GM12891 (cell line): ENCODE data around the gene PRB3.
A peak's percentile ranks its signal among the peaks of the same experiment; 100 is the strongest.

Source experiments
- DNase-seq: peaks from one replicate; pipeline ENCODE4 v3.0.0; 2011; ENCODE audit warnings: low spot score; ENCODE audit not compliant: insufficient read length
- FAIRE-seq: peaks from 2 replicates; lab custom pipeline; 2011; peaks lifted over from hg19 to GRCh38; lab: Jason Lieb, UNC
- PAX5 ChIP-seq: IDR thresholded peaks from 2 replicates; pipeline ENCODE4 v1.6.1; 2011; ENCODE audit warnings: low read length, moderate library complexity, mild to moderate bottlenecking; ENCODE audit not compliant: insufficient read depth, severe bottlenecking
- POLR2A ChIP-seq: IDR thresholded peaks from 2 replicates; pipeline ENCODE4 v1.6.1; 2011; ENCODE audit warnings: low read depth, low read length, control low read depth
- POLR2AphosphoS5 ChIP-seq: IDR thresholded peaks from 2 replicates; pipeline ENCODE4 v1.6.1; 2011; ENCODE audit warnings: low read depth, low read length, control low read depth
- POU2F2 ChIP-seq: IDR thresholded peaks from 2 replicates; pipeline ENCODE4 v1.6.1; 2011; ENCODE audit warnings: low read depth, mild to moderate bottlenecking, control low read depth, low read length, moderate library complexity
- SPI1 ChIP-seq: IDR thresholded peaks from 2 replicates; pipeline ENCODE4 v1.6.1; 2011; ENCODE audit warnings: low read depth, low read length, control low read depth

Gene PRB3

GRCh38 chr12:11228296-11228879, 41.1 kb downstream of the PRB3 start:
- DNase-seq = peak; percentile 14
- TF ChIP-seq SPI1 (peak; percentile 12; the same call in 1 of the 2 replicates), POLR2A (no peak)
- peak; percentile 91 for FAIRE-seq

DNA sequence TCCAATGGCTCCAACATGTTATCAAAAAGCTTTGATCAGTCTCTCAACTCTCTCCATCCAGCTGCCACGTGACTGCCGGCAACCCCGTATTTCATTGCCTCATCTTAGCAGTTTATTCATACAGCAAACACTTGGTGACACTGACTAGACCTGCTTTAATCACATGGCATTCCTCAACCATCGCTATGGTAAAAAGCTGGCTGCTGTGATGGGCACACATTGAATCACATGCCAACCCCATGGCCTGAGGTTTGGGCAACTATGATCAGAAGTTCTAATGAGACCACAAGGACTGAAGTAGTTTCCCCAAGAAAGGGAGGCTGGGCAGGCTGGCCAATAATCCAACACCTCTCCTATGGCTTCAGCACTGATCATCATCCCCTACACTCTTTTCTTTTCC, 42.1 kb downstream of the PRB3 start:
- TF ChIP-seq SPI1 (no peak), POU2F2 (no peak), PAX5 (no peak), POLR2AphosphoS5 (no peak)
- DNase-seq = no peak
- peak; percentile 5 for FAIRE-seq
